Renal pelvis (tissue), 12 donors: ENCODE measurements around the gene THADA. TPM values are rescaled to one million over a fixed set of nuclear protein-coding genes. Genes with fewer than 3 reads are reported as not detected.
"Not testable (repeated sequence)": the region's sequence is repeated elsewhere in the genome, so short reads cannot be mapped to it uniquely, and the experiment has no call there.

ENCODE experiments used
- DNase-seq: peaks from one replicate; pipeline ENCODE4 v3.0.0-alpha.2; 2013
- long read RNA-seq, 16 experiments: transcript quantifications; one replicate each; lab custom pipeline, GENCODE V29; 2026
- polyA plus RNA-seq, 3 donors: library from polyadenylated mRNA; unstranded; fragments of 120-200 nt; gene quantifications; one replicate each; pipeline ENCODE4 v1.2.1, GENCODE V29; 2013; ENCODE audit not compliant: insufficient read length in 3 of 3

The THADA gene, protein sequence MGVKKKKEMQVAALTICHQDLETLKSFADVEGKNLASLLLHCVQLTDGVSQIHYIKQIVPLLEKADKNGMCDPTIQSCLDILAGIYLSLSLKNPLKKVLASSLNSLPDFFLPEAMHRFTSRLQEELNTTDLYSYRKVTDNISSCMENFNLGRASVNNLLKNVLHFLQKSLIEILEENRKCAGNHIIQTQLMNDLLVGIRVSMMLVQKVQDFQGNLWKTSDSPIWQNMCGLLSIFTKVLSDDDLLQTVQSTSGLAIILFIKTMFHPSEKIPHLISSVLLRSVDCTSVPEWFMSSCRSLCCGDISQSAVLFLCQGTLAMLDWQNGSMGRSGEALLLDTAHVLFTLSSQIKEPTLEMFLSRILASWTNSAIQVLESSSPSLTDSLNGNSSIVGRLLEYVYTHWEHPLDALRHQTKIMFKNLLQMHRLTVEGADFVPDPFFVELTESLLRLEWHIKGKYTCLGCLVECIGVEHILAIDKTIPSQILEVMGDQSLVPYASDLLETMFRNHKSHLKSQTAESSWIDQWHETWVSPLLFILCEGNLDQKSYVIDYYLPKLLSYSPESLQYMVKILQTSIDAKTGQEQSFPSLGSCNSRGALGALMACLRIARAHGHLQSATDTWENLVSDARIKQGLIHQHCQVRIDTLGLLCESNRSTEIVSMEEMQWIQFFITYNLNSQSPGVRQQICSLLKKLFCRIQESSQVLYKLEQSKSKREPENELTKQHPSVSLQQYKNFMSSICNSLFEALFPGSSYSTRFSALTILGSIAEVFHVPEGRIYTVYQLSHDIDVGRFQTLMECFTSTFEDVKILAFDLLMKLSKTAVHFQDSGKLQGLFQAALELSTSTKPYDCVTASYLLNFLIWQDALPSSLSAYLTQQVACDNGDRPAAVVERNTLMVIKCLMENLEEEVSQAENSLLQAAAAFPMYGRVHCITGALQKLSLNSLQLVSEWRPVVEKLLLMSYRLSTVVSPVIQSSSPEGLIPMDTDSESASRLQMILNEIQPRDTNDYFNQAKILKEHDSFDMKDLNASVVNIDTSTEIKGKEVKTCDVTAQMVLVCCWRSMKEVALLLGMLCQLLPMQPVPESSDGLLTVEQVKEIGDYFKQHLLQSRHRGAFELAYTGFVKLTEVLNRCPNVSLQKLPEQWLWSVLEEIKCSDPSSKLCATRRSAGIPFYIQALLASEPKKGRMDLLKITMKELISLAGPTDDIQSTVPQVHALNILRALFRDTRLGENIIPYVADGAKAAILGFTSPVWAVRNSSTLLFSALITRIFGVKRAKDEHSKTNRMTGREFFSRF (N-terminal part only)
- polyA plus RNA-seq = 10 to 100 TPM; 32.4 to 42.0 (median 39.2) TPM
- long read RNA-seq, donor 1, full-length matches to known transcripts = 1 of 1 reads
- long read RNA-seq, donor 1, partial matches to known transcripts = 0 of 1 reads
- long read RNA-seq, donor 1, other reads (novel, unspliced or antisense) = 0 of 1 reads
- long read RNA-seq, donor 2, full-length matches to known transcripts = 1 of 1 reads
- long read RNA-seq, donor 2, partial matches to known transcripts = 0 of 1 reads
- long read RNA-seq, donor 2, other reads (novel, unspliced or antisense) = 0 of 1 reads
- long read RNA-seq, donor 3, full-length matches to known transcripts = 1 of 1 reads
- long read RNA-seq, donor 3, partial matches to known transcripts = 0 of 1 reads
- long read RNA-seq, donor 3, other reads (novel, unspliced or antisense) = 0 of 1 reads
- long read RNA-seq, donor 4, full-length matches to known transcripts = 3 of 3 reads
- long read RNA-seq, donor 4, partial matches to known transcripts = 0 of 3 reads
- long read RNA-seq, donor 4, other reads (novel, unspliced or antisense) = 0 of 3 reads
- long read RNA-seq, donor 5 = 0 reads
- long read RNA-seq, donor 6 = 0 reads
- long read RNA-seq, donor 7, partial matches to known transcripts = 0 of 1 reads
- long read RNA-seq, donor 7, other reads (novel, unspliced or antisense) = 0 of 1 reads
- long read RNA-seq, donor 8, partial matches to known transcripts = 0 of 1 reads
- long read RNA-seq, donor 8, other reads (novel, unspliced or antisense) = 0 of 1 reads
- long read RNA-seq, donor 9, partial matches to known transcripts = 5 of 5 reads
- long read RNA-seq, donor 9, other reads (novel, unspliced or antisense) = 0 of 5 reads
- long read RNA-seq, donor 10, partial matches to known transcripts = 0 of 2 reads
- long read RNA-seq, donor 10, other reads (novel, unspliced or antisense) = 0 of 2 reads
- long read RNA-seq, donor 11, partial matches to known transcripts = 0 of 1 reads
- long read RNA-seq, donor 11, other reads (novel, unspliced or antisense) = 0 of 1 reads
- long read RNA-seq, donor 12, partial matches to known transcripts = 6 of 7 reads
- long read RNA-seq, donor 12, other reads (novel, unspliced or antisense) = 0 of 7 reads
- long read RNA-seq, donor 13, partial matches to known transcripts = 0 of 1 reads
- long read RNA-seq, donor 13, other reads (novel, unspliced or antisense) = 0 of 1 reads
- long read RNA-seq, donor 14 = 0 reads
- long read RNA-seq, donor 15 = 0 reads
- long read RNA-seq, donor 16, partial matches to known transcripts = 0 of 1 reads
- long read RNA-seq, donor 16, other reads (novel, unspliced or antisense) = 0 of 1 reads

DNA sequence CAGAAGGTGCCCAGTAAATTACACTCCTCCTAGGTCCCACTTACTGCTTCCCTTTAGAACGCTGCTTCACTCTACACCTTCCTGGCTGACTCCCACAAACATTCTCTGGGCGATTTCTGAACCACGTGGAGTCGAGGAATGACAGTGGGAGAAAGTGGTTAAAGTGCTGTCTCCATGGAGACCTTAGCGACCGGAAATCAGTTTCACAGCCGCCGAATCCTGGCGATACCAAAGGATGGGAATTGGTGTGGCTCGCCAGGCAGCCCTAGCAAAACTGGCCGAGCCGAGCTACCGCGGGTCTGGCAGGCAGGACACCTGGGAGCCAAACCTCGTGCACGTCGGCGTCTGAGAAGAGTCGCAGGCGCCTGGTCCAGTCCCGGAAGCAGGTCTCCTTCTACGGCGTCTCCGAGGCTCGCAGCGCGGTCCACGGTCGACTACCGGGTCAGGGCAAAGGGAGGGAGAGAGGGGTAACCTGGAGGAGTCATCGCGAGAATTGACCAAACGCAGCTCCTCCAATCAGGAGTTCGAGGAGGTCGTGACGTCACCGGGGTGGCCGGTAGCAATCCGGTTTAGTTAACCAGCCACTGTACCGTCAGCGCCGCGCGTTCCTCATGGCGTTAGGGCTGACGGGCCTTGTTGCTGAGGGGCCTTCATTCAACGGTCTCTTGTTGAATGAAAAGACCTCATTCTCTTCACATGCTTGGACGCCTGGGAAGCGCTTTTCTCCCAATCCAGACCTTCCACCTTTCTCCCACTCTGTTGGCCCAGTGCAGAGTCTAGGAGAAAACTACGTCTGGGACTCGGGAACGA, at the start of gene THADA:
Gene THADA (minus strand): TSS at position 436 of the 810 bp plus-strand sequence. CDS start 3,646 bp downstream, outside the sequence.
- DNase-seq = peak; percentile 99

DNA sequence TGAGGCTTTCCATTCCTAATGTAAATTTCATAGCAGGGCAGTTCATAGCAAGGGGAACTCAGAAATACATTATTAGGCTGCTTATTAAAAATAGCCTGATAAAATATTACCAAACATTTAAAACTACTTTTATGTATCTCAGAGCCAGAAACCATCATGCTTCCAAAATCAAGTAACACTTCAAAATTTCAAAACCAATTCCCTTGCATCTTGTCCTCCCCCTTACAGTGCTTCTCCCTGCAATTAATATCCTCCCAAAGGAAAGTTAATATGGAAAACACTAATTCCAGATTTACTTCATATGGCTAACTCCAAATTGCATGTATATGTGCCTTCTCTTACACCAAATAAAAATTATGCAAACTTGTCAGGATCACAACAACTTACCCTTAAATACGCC, 47.8 kb upstream of the THADA start:
- no peak for DNase-seq

DNA sequence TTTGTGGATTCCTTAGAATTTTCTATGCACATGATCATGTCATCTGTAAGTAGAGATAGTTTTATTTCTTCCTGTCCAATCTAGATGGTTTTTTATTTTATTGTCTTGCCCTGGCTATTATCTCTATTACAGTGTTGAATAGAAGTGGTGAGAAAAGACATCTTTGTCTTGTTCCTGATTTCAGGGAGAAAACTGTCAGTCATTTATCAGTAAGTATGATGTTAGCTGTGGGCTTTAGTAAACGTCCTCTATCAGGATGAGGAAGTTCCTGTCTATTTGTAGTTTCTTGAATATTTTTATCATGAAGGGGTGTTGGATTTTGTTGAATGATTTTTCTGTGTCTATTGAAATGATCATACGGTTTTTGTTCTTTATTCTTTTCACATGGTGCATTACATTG, 46.5 kb upstream of the THADA start:
- DNase-seq = no peak

DNA sequence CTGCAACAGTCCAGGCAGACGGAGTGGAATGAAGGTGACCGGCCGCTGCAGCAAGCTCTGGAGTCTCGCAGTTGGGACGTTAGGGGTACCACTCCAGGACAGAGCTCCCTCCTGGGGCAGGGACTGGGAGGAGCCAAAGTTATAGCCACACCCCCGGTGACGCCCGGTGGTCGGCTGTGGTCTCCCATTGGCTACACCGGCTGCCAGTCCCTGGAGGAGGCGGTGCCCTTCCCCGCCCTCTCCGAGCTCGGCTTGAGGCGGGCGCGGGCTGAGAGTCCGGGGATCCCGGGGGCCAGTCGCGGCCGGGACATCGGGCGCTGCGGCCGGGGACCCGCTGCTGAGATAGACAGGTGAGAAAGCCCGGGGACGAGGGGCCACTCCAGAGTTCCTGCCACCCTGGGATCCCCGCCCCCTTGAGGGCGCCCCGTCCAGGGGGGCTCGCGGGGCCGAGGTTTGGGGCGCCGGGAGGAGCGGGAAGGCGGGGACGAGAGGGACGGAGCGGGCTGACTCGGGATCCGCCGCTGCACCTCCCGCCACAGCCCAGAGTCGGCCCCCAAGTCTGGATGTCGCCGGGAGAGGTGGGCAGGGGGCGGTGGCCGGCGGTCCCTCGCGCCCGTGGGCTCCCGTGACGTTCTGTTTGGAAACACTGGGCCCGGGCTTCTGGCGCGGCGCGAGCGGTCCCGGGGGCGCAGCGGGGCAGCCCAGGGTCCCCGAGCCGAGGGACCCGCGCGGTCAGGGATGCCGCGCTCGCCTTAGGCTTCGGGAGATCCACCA, 41.4 kb upstream of the THADA start, which contains the start of gene PLEKHH2:
Gene PLEKHH2 (plus strand): TSS at position 231 of the 774 bp plus-strand sequence. CDS start 7,414 bp downstream, outside the sequence.
- DNase-seq = peak; percentile 90

DNA sequence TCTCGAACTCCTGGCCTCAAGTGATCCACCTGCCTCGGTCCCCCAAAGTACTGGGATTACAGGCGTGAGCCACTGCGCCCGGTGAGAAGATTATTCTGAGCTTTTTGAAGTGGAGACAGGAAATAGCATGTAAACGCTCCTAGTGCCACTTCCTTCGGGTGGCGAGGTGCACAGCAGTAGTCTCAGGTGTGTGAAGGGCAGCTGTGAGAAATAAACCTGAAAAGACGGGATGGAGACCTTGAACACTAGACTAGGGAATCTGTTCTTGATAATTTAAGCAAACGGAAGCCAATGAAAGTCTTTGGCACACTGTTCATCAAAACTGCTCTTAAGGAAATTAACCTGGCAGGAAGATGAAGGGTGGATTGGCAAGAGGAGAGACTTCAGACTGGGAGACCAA, 40.8 kb upstream of the THADA start:
- no peak for DNase-seq

DNA sequence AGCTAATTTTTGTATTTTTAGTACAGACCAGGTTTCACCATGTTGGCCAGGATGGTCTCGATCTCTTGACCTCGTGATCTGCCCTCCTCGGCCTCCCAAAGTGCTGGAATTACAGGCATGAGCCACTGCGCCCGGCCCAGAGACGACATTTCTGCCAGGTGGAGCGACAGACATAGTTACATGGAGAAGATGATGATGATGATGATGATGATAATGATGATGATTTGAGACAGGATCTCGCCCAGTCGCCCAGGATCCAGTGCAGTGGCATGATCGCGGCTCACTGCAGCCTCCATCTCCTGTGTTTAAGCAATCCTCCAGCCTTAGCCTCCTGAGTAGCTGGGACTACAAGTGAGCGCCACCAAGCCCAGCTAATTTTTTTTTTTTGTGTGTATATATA, 40.3 kb upstream of the THADA start:
- not testable (repeated sequence) for DNase-seq

DNA sequence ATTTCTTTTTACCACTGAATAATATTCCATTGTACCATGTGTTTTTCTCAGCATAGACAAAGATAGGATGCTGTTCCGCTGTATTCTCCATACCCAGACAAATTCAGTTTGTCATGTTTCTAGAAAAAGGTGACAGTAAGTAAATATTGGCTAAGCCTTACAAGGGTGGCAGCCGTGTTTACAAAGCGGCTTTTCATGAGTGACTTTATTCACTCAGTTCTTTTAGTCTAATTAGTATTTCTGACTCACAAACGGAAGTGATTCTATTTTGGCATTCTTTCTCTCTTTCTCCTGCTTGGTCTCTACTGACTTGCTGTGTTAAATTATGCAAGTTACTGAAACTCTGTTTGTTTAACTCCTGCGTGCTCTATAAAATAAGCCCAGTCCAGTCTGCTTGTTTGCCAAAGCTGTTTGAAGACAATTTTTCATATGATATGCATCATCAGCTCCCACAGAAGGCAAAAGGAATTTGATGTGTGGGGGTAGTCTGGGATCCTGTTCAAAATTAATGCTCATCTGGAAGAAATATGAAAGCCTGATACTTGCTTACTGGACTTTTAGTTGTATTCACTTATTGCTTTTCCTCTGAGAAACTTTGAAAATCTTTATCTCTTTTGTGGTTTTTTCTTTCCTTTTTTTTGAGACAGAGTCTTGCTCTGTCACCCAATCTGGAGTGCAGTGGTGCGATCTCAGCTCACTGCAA, 38.9 kb upstream of the THADA start:
- DNase-seq = peak; percentile 62

DNA sequence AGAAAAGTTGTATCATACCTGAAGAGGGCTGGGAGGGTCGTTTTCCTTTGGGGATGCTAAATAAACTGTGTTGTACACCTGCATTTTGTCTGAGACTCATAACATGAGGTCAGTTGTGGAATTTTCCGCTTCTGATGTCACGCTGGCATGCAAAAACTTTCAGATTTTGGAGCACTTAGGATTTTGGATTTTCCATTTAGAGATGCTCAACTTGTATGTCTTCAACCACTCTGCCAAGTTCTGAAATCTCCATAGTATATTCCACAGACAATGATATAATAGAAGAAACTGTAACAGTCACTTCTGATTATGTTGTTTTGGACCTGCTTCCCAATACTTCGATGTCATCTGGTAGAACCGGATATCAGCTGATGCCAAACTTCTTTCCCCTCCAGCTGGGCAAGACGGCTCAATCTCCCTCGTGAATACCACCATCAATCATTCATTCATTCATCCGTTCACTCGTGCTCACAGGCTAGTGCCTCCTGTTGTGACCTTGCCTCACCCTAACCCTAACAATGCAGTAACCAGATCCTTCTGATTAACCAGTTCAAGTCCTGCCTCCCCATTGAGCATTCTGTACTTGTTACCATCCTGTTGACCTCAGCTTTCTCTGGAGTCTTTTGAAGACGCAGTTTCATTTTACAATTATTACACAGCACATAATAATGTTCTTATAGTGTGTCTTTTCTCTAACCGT, 35.9 kb upstream of the THADA start:
- no peak for DNase-seq

DNA sequence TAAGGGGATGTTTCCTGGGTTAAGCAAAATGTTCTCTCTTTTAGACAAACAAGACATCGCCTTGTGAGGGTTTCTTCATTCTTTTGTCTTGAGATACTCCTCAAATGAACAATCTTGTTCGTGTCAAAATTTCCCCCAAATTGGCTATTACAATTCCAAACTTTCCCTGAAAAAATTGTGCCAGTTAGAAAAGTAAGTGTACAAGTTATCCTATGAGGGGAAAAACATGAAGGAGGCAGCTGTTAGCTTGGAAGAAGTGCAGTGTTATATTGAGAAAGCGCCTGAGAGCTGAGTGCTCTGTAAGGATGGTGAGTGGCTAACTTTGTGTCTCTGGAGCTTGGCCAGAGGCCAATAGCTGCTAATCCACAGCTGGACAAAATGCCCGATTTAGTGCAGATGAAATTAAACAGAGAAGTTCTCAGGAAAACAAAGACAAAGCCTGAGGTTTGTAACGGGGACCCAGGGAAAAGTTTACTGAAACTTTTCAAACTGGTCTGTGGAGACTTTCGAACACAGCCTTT, 27.2 kb upstream of the THADA start:
- no peak for DNase-seq

DNA sequence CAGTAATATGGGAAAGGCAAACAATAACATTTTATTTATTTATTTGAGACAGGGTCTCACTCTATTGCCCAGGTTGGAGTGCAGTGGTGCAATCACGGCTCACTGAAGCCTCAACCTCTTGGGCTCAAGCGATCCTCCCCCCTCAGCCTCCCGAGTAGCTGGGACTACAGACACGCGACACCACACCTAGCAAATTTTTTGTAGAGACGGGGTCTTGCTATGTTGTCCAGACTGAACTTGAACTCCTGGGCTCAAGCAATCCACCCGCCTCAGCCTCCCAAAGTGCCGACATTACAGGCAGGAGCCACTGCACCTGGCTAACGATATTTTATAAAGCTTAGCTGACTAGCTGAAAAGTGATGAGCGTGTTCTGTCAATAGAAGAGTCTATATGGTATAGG, 23.7 kb upstream of the THADA start:
- DNase-seq = no peak

DNA sequence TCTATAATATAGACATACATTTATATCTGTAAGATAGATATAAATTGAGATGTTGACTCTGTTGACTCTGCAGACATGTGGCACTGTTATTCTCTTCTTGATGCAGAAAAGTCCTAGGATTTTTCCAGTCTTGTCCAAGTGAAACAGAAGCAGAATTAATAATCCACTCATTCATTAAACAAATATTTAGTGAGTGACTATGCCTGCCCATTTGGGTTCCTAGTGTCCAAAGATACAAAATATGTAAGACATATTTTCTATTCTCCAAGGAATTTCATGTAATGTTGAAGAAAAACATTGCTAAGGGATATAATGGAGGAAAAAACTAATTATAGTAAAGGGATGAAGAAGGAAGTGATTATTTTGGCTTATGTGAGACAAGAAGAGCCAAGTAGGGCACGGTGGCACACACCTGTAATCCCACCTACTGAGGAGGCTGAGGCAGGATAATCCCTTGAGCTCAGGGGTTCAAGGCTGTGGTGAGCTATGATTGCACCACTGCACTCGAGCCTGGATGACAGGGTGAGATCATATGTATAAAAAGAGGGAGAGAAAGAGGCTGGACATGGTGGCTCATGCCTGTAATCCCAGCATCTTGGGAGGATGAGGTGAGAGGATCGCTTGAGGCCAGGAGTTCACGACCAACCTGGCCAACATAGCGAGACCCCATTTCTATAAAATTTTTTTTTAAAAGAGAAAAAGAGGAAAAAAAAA, 21.3 kb upstream of the THADA start:
- DNase-seq = no peak

DNA sequence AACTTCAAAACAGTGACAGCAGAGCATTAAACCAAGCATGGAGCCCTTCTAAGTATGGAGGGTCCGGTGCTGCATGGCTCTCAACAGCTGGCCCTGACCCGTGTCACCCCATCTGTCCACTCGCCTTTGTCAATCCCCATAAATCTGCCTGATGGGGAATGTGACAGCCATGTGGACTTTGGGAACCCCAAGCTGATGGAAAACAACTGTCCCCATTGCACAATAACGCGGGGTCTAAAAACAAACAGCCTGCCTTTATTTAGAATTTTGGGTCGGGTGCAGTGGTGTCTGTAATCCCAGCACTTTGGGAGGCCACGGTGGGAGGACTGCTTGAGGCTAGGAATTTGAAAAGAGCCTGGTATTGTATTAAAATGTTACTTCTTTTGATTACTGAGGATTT, 17.1 kb upstream of the THADA start:
- DNase-seq = no peak

DNA sequence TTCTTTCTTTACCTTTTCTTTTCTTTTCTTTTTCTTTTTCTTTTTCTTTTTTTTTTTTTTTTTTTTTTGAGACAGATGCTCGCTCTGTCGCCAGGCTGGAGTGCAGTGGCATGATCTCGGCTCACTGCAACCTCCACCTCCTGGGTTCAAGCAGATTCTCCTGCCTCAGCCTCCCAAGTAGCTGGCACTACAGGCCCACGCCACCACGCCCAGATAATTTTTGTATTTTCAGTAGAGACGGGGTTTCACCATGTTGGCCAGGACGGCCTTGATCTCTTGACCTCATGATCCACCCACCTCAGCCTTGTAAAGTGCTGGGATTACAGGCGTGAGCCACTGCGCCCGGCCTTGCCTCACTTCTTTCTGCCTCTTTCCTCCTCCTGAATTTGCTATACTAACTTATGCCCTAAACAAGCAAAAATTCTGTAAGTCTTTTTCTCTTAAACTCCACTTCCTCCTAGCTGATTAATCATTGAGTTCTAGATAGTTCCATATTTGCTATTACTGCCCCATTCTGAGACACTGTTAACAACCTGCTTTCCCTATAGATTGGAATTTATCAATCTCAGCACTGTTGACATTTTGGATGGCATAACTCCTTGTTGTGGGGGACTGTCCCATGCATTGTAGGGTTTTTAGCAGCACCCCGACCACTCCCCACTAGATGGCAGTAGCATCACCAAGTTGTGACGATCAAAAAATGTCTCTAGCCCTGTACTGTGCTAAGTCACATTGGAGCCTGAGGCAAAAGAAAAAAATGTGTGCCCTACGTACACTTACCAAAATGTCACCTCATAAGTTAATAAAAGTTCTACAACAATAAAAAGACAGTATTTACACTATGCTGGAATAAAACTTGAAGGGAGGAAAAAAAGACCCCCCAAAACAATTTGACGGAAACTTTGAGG, 16.4 kb upstream of the THADA start:
- DNase-seq = peak; percentile 83

DNA sequence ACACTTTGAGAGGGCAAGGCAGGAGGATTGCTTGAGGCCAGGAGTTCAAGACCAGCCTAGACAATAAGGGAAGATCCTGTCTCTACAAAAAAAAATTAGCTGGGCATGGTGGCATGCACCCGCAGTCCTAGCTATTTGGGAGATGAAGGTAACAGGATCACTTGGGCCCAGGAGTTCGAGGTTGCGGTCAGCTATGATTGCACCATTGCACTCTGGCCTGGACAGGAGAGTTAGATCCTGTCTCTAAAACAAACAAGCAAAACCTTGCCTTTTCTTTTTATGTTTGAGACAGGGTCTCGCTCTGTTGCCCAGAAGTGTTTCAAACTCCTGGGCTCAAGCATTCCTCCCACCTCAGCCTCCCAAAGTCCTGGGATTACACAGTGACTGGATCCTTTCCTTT, 14.5 kb upstream of the THADA start:
- no peak for DNase-seq
